T-helper 2 cell treated with Interferon-gamma antibody and Interleukin-4, amounts not matched to agents 5 μg/mL and 100 μg/mL, for 36 hours (primary cell): ENCODE measurements around the gene KCNQ1.

Experiments used
- DNase-seq: peaks from one replicate; pipeline ENCODE4 v3.0.0; 2021; ENCODE audit warnings: low spot score
- H3K27ac Mint-ChIP-seq: one replicate; pipeline ENCODE4 v1.8.0; 2021; ENCODE audit warnings: mild to moderate bottlenecking, mixed read lengths
- H3K27me3 Mint-ChIP-seq: one replicate; pipeline ENCODE4 v1.8.0; 2021; ENCODE audit warnings: low read depth, mixed read lengths
- H3K36me3 Mint-ChIP-seq: one replicate; pipeline ENCODE4 v1.8.0; 2021; ENCODE audit warnings: low read depth, mixed read lengths
- H3K4me1 Mint-ChIP-seq: one replicate; pipeline ENCODE4 v1.8.0; 2021; ENCODE audit warnings: low read depth, mixed read lengths
- H3K4me3 Mint-ChIP-seq: one replicate; pipeline ENCODE4 v1.8.0; 2022; ENCODE audit warnings: mild to moderate bottlenecking, moderate library complexity, mixed read lengths
- H3K9me3 Mint-ChIP-seq: one replicate; pipeline ENCODE4 v1.8.0; 2021; ENCODE audit warnings: mixed read lengths

Gene KCNQ1

GRCh38 chr11:2795491-2795991 is 350.7 kb downstream of the KCNQ1 start:
- no peak for DNase-seq
- H3K27ac Mint-ChIP-seq, result no peak overlapping the region
- no peaks in the 10 kb centered on the region for H3K36me3 Mint-ChIP-seq
- no peaks in the 10 kb centered on the region for H3K9me3 Mint-ChIP-seq
- H3K27me3 Mint-ChIP-seq, result peaks cover 3% of the 10 kb centered on the region
- H3K4me3 Mint-ChIP-seq, result no peak overlapping the region
- H3K4me1 Mint-ChIP-seq, result no peaks in the 10 kb centered on the region

DNA sequence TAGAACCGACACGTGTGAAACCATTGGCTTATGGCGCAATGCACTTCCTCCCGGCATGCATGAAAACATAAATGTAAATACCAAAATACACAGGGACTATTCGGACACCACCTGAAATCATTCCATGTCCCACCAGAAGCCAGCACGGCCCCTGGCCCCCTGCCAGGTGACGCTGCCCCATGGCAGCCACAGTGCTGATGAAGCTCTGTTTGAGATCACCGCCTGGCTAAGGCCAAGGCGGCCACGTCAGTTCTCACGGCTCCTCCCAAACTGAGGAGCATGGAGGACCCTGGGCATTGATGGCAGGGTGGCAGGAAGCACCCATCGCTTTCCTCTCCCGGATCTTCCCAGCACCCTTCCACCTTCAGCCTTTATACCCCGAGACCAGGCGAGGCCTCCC is 351.3 kb downstream of the KCNQ1 start:
- H3K27ac Mint-ChIP-seq, result no peak overlapping the region
- no peaks in the 10 kb centered on the region for H3K4me1 Mint-ChIP-seq

DNA sequence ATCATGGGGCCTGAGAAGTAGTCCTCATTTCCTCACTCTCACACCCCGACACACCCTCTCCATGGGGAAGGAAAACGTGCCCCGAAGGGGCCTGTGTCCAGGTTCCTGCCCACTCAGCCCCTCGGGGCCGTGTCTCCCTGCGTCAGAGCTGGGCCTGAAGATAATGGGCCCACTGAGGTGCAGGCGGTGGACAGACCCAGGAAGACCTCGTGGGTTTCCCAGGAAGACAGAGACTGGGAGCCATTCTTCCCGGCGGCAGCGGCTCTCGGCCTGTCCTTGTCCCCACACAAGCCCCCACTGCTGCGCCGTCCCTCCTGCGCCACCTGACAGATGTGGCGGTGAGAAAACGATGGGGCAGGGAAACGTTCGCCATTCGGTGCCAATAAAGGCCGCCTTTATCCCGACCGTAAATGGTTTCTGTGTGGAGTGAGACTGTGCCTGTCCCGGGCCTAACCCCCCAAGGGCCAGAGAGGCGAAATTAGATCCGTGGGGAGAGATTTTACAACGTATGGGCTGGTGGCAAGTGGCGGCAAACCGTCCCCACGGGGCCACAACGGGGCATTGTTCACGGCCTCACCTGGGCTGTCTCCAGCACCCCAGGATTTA is 351.8 kb downstream of the KCNQ1 start:
- no peaks in the 10 kb centered on the region for H3K4me1 Mint-ChIP-seq
- H3K9me3 Mint-ChIP-seq, result no peaks in the 10 kb centered on the region
- DNase-seq, result no peak
- H3K27me3 Mint-ChIP-seq, result no peaks in the 10 kb centered on the region
- no peak overlapping the region for H3K4me3 Mint-ChIP-seq
- no peak overlapping the region for H3K27ac Mint-ChIP-seq
- no peaks in the 10 kb centered on the region for H3K36me3 Mint-ChIP-seq

More for the DNA sequence above, 351.3 kb downstream of the KCNQ1 start:
- no peaks in the 10 kb centered on the region for H3K36me3 Mint-ChIP-seq
- no peaks in the 10 kb centered on the region for H3K9me3 Mint-ChIP-seq
- no peak overlapping the region for H3K4me3 Mint-ChIP-seq
- no peak for DNase-seq
- H3K27me3 Mint-ChIP-seq, result no peaks in the 10 kb centered on the region

- no peaks in the 10 kb centered on the region for H3K4me1 Mint-ChIP-seq
- no peaks in the 10 kb centered on the region for H3K27me3 Mint-ChIP-seq
- H3K9me3 Mint-ChIP-seq, result no peaks in the 10 kb centered on the region
- H3K4me3 Mint-ChIP-seq, result no peak overlapping the region
- H3K36me3 Mint-ChIP-seq, result no peaks in the 10 kb centered on the region
- DNase-seq, result no peak
- no peak overlapping the region for H3K27ac Mint-ChIP-seq
These were observed 352.4 kb downstream of the KCNQ1 start for GRCh38 chr11:2797121-2797711.

GRCh38 chr11:2797741-2798361 is 353.0 kb downstream of the KCNQ1 start:
- Mint-ChIP-seq H3K9me3 (no peaks in the 10 kb centered on the region), H3K4me3 (no peak overlapping the region), H3K27me3 (no peaks in the 10 kb centered on the region), H3K27ac (no peak overlapping the region), H3K4me1 (no peaks in the 10 kb centered on the region), H3K36me3 (no peaks in the 10 kb centered on the region)
- no peak for DNase-seq

- DNase-seq, result no peak
- Mint-ChIP-seq H3K27me3 (no peaks in the 10 kb centered on the region), H3K4me1 (no peaks in the 10 kb centered on the region), H3K27ac (no peak overlapping the region), H3K9me3 (no peaks in the 10 kb centered on the region), H3K36me3 (no peaks in the 10 kb centered on the region), H3K4me3 (no peak overlapping the region)
These were observed 354.3 kb downstream of the KCNQ1 start for GRCh38 chr11:2798951-2799761.

GRCh38 chr11:2799881-2800654 is 355.3 kb downstream of the KCNQ1 start:
- no peaks in the 10 kb centered on the region for H3K4me1 Mint-ChIP-seq
- no peaks in the 10 kb centered on the region for H3K36me3 Mint-ChIP-seq
- H3K4me3 Mint-ChIP-seq, result no peak overlapping the region
- no peaks in the 10 kb centered on the region for H3K9me3 Mint-ChIP-seq
- no peak for DNase-seq
- no peaks in the 10 kb centered on the region for H3K27me3 Mint-ChIP-seq
- H3K27ac Mint-ChIP-seq, result no peak overlapping the region

DNA sequence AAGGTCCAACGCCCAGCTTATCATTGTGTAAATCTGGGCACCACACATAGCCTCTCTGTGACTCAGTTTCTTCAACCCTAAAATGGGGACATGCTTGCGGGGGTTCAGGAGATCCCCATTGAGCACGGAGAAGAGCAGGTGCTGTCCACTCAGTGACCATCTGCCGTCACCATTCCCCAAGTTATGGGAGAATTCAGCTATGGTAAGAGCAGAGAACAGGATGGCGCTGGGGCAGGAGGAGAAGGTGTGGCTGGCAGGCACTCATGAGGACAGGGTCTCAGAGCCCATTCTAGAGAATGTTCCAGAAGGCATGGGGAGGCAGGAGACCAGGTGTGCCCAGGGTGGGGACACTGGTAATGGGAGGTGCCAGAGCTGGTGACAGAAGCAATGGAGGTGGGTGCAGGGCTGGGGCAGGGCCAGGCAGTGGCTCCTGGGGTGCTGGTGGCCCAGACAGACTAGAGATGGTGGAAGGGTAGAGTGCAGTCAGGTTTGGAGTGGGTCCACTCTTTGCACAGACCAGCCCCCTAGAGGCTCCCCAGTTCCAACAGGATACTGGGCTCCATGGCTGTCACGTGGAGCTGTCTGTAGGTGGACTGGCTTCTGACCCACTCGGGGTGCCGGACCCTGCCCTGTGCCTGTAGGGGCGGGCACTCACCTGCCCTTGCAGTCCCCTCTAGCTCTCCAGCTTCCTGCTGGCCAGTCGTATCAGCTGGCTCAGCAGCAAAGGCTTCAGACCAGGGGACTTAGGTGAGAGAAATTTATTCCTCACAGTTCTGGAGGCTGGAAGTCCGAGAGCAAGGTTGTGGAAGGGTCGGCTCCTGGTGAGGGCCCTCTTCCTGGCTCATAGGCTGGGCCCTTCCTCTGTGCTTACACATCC is 356.1 kb downstream of the KCNQ1 start:
- Mint-ChIP-seq H3K36me3 (no peaks in the 10 kb centered on the region), H3K4me1 (no peaks in the 10 kb centered on the region), H3K9me3 (no peaks in the 10 kb centered on the region), H3K4me3 (no peak overlapping the region), H3K27me3 (no peaks in the 10 kb centered on the region), H3K27ac (no peak overlapping the region)
- DNase-seq, result no peak

GRCh38 chr11:2801711-2802388 is 357.0 kb downstream of the KCNQ1 start:
- H3K36me3 Mint-ChIP-seq, result no peaks in the 10 kb centered on the region
- H3K4me3 Mint-ChIP-seq, result no peak overlapping the region
- no peaks in the 10 kb centered on the region for H3K4me1 Mint-ChIP-seq
- H3K27me3 Mint-ChIP-seq, result no peaks in the 10 kb centered on the region
- H3K27ac Mint-ChIP-seq, result no peak overlapping the region
- no peak for DNase-seq
- no peaks in the 10 kb centered on the region for H3K9me3 Mint-ChIP-seq

DNA sequence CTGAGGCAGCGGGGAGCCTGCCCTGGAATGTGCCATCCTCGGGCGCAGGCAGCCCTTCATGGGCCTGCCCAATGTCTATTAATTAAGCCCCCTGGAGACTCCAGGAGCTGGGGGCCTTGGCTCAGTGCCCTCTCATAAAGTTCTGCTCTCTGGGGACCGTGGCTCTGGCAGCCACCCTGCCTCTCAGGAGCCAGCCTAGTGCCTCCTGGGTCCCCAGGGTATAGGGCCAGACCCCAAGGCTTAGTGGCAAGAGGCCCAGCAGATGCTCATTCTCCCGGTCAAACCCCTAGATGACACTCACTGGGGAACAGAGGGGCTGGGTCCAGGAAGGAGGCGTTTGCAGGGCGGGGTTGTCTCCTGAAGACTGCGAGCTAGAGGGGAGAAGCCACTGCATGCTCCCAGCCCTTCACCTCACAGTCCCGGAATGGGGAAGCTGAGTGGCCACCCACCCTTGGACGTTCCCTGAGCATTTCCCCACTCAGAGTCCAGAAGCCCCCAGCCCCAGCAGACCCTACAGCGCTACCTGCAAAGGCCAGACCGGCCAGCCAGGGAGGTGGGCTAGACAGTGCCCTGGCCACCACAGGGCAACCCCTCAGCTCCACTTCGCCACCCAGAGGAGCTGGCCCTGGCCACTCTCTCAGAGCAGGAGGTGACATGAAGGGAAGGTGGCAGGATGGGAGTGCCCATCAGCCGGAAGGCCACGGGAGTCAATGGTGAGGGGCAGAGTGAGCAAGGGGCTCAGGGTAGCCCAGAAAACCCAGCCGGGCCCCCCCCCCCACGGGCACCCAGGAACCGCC is 357.8 kb downstream of the KCNQ1 start:
- no peak overlapping the region for H3K4me3 Mint-ChIP-seq
- H3K27ac Mint-ChIP-seq, result no peak overlapping the region
- H3K36me3 Mint-ChIP-seq, result no peaks in the 10 kb centered on the region
- H3K4me1 Mint-ChIP-seq, result no peaks in the 10 kb centered on the region
- no peaks in the 10 kb centered on the region for H3K9me3 Mint-ChIP-seq
- no peak for DNase-seq
- H3K27me3 Mint-ChIP-seq, result no peaks in the 10 kb centered on the region

DNA sequence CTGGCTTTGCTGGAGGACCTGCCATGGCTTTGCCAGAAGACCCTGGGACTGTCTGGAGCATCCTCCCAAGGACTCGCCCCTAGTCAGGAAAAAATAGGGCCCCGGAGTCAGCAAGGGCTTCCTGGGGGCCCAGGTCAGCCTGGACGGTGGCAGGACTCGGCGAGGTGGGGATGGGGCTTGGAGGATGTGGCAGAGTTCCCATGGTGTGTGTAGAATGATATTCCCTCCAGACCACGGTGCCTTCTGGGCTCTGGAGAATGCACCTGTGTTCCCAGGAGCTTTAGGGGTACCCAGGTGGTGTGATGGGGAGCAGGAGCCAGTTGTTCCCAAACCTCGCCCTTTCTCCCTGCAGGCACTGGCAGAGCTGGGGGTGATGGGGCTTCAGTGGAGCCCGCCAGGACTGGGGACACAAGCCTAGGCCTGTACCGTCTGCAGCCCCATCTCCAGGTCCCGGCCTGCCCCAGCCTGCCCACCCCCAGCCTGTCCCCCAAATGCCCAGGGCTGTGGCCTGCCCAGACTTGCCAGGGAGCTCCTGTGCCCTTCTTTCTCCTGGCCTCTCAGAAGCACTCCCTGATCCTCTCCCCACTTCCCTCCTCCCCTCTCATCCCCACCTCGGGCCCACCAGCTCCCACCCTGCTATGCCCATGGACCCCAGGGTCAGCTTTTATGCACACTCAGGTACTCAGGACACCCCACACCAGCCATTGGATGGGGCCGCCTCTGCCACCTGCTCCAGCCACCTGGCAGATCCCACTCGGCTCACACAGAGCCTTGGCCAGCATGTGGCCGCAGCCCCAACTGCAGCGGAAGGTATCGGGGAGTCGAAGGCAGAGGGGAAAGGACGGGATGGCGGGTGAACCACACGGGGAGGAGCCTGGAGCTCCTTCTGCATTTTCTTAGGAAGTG is 358.6 kb downstream of the KCNQ1 start:
- Mint-ChIP-seq H3K27me3 (no peaks in the 10 kb centered on the region), H3K36me3 (no peaks in the 10 kb centered on the region), H3K9me3 (no peaks in the 10 kb centered on the region), H3K4me3 (no peak overlapping the region), H3K27ac (no peak overlapping the region), H3K4me1 (no peaks in the 10 kb centered on the region)
- DNase-seq, result no peak
